ENCODE data around the gene POLN. TPM values are rescaled to one million over a fixed set of nuclear protein-coding genes. Genes with fewer than 3 reads are reported as not detected.

Gene POLN
- total RNA-seq, 2 donors from 2014 or later: 1.3 to 2.8 TPM

- peaks cover 0 to 71% of the 10 kb centered on the region in 2 donors for H3K4me1 ChIP-seq
- H3K27me3 ChIP-seq: no peaks in the 10 kb centered on the region
- DNase-seq (ENCODE audit: low spot score): peak; percentile 100
- H3K9me3 ChIP-seq: no peaks in the 10 kb centered on the region
- TF ChIP-seq CTCF (IDR thresholded peaks at IDR 0.05): no peak
- peak overlapping the region; percentile 95 to 98 for H3K27ac ChIP-seq
- H3K4me3 ChIP-seq: peak overlapping the region; percentile 57 to 81
- H3K36me3 ChIP-seq: no peaks in the 10 kb centered on the region
Measured at GRCh38 chr4:2262145-2262943, 20.4 kb upstream of the POLN start.

- H3K36me3 ChIP-seq: no peaks in the 10 kb centered on the region
- H3K4me3 ChIP-seq: peak within 1 kb of the TSS; percentile 81 to 96
- no peaks in the 10 kb centered on the region for H3K27me3 ChIP-seq
- TF ChIP-seq CTCF (IDR thresholded peaks at IDR 0.05): no peak
- no peak for DNase-seq (ENCODE audit: low spot score)
- H3K9me3 ChIP-seq: no peaks in the 10 kb centered on the region
- peaks cover 0 to 71% of the 10 kb centered on the region in 2 donors for H3K4me1 ChIP-seq
- peak within 1 kb of the TSS; percentile 95 to 98 for H3K27ac ChIP-seq
Measured at GRCh38 chr4:2261853-2262144, 19.9 kb upstream of the POLN start, which contains the start of gene MXD4. MXD4 (minus strand) TSS chr4:2262109; CDS start chr4:2261980, 129 bp downstream.

- H3K4me3 ChIP-seq: peak overlapping the region; percentile 81 to 96
- DNase-seq (ENCODE audit: low spot score): no peak
- H3K27me3 ChIP-seq: no peaks in the 10 kb centered on the region
- peaks cover 0 to 71% of the 10 kb centered on the region in 2 donors for H3K4me1 ChIP-seq
- no peaks in the 10 kb centered on the region for H3K36me3 ChIP-seq
- no peaks in the 10 kb centered on the region for H3K9me3 ChIP-seq
- peak overlapping the region; percentile 87 to 93 for H3K27ac ChIP-seq
- TF ChIP-seq CTCF (IDR thresholded peaks at IDR 0.05): no peak
Measured at GRCh38 chr4:2261110-2261852, 19.4 kb upstream of the POLN start.

GRCh38 chr4:2260344-2261109 lies 18.6 kb upstream of the POLN start:
- H3K27me3 ChIP-seq: no peaks in the 10 kb centered on the region
- no peaks in the 10 kb centered on the region for H3K9me3 ChIP-seq
- DNase-seq (ENCODE audit: low spot score): peak; percentile 59
- H3K4me3 ChIP-seq: peak overlapping the region; percentile 81 to 96
- no peaks in the 10 kb centered on the region for H3K36me3 ChIP-seq
- TF ChIP-seq CTCF (IDR thresholded peaks at IDR 0.05): no peak
- peaks cover 0 to 71% of the 10 kb centered on the region in 2 donors for H3K4me1 ChIP-seq
- H3K27ac ChIP-seq: peak overlapping the region; percentile 87 to 93

- H3K36me3 ChIP-seq: peaks cover 4% of the 10 kb centered on the region
- H3K27me3 ChIP-seq: no peaks in the 10 kb centered on the region
- H3K4me3 ChIP-seq: peak overlapping the region; percentile 81 to 96
- no peak for TF ChIP-seq CTCF (IDR thresholded peaks at IDR 0.05)
- DNase-seq (ENCODE audit: low spot score): peak; percentile 57
- H3K4me1 ChIP-seq: peaks cover 0 to 72% of the 10 kb centered on the region in 2 donors
- peak overlapping the region; percentile 87 to 93 for H3K27ac ChIP-seq
- no peaks in the 10 kb centered on the region for H3K9me3 ChIP-seq
Measured at GRCh38 chr4:2259541-2260343, 17.8 kb upstream of the POLN start.
